Measurements from ENCODE around the gene ARL2.

Gene ARL2

GRCh38 chr11:65058419-65059054, 44.6 kb downstream of the ARL2 start, which contains the start of gene NAALADL1:
TSS of gene NAALADL1 (minus strand) at chr11:65058553. CDS start at chr11:65058521, 32 bp downstream.
- H3K9ac ChIP-seq = no peak within 1 kb of the TSS
- no peak within 1 kb of the TSS for H3K27ac ChIP-seq
- no peaks in the 10 kb centered on the region for H3K9me3 ChIP-seq (replicated peaks in 1 of 11)
- TF ChIP-seq Cebpa-rat (IDR thresholded peaks at IDR 0.05) = no peak
- H3K4me1 ChIP-seq = peaks cover 24 to 48% (median 36%) of the 10 kb centered on the region in 10 experiments
- H3K4me3 ChIP-seq = no peak within 1 kb of the TSS
- no peak within 1 kb of the TSS; a peak in 1 of 22 replicates for H3K4me2 ChIP-seq
- no peaks in the 10 kb centered on the region for H3K36me3 ChIP-seq
- no peaks in the 10 kb centered on the region for H3K27me3 ChIP-seq
- H4K20me1 ChIP-seq = peaks cover 0 to under 1% (median 0%) of the 10 kb centered on the region in 11 experiments; a peak in 1 of 22 replicates

GRCh38 chr11:65059523-65059922, 45.6 kb downstream of the ARL2 start:
- Histone ChIP-seq H3K9me3 (replicated peaks in 1 of 11) (no peaks in the 10 kb centered on the region), H3K9ac (no peak overlapping the region), H3K27ac (no peak overlapping the region), H3K4me3 (no peak overlapping the region), H3K4me1 (peaks cover 18 to 42% (median 30%) of the 10 kb centered on the region in 10 experiments; a peak in 19 of 20 replicates), H3K4me2 (peak overlapping the region in 5 of 11 experiments; percentile 15 to 52 (median 35); a peak in 7 of 22 replicates), H3K27me3 (no peaks in the 10 kb centered on the region), H3K36me3 (no peaks in the 10 kb centered on the region), H4K20me1 (no peaks in the 10 kb centered on the region; a peak in 1 of 22 replicates)
- TF ChIP-seq Cebpa-rat (IDR thresholded peaks at IDR 0.05) = no peak

- Histone ChIP-seq H3K36me3 (no peaks in the 10 kb centered on the region), H3K27me3 (no peaks in the 10 kb centered on the region), H3K4me2 (peak overlapping the region in 8 of 11 experiments; percentile 7 to 52 (median 34); a peak in 12 of 22 replicates), H3K27ac (no peak overlapping the region), H3K9me3 (replicated peaks in 1 of 11) (no peaks in the 10 kb centered on the region), H3K4me3 (no peak overlapping the region), H3K4me1 (peaks cover 18 to 46% (median 30%) of the 10 kb centered on the region in 10 experiments), H3K9ac (no peak overlapping the region), H4K20me1 (no peaks in the 10 kb centered on the region; a peak in 1 of 22 replicates)
- no peak for TF ChIP-seq Cebpa-rat (IDR thresholded peaks at IDR 0.05)
These were observed 46.2 kb downstream of the ARL2 start for GRCh38 chr11:65059959-65060824.

- Histone ChIP-seq H3K9ac (no peak overlapping the region), H3K27me3 (no peaks in the 10 kb centered on the region), H4K20me1 (no peaks in the 10 kb centered on the region; a peak in 1 of 22 replicates), H3K4me1 (peaks cover 18 to 46% (median 30%) of the 10 kb centered on the region in 10 experiments), H3K4me2 (peak overlapping the region; percentile 18 to 55 (median 34); a peak in 16 of 22 replicates), H3K36me3 (no peaks in the 10 kb centered on the region), H3K9me3 (replicated peaks in 1 of 11) (no peaks in the 10 kb centered on the region), H3K4me3 (no peak overlapping the region), H3K27ac (no peak overlapping the region)
- no peak for TF ChIP-seq Cebpa-rat (IDR thresholded peaks at IDR 0.05)
These were observed 47.0 kb downstream of the ARL2 start for GRCh38 chr11:65060913-65061408.

GRCh38 chr11:65063532-65063931, 49.6 kb downstream of the ARL2 start:
- Histone ChIP-seq H3K4me3 (no peak overlapping the region), H3K27me3 (no peaks in the 10 kb centered on the region), H3K4me2 (no peak overlapping the region), H3K36me3 (no peaks in the 10 kb centered on the region), H3K9ac (no peak overlapping the region), H3K27ac (no peak overlapping the region), H4K20me1 (no peaks in the 10 kb centered on the region; a peak in 1 of 22 replicates), H3K4me1 (peaks cover 18 to 46% (median 32%) of the 10 kb centered on the region in 10 experiments), H3K9me3 (replicated peaks in 1 of 11) (no peaks in the 10 kb centered on the region)
- no peak for TF ChIP-seq Cebpa-rat (IDR thresholded peaks at IDR 0.05)

- TF ChIP-seq Cebpa-rat (IDR thresholded peaks at IDR 0.05) = no peak
- Histone ChIP-seq H3K27ac (no peak overlapping the region), H4K20me1 (no peaks in the 10 kb centered on the region), H3K9me3 (replicated peaks in 1 of 11) (no peaks in the 10 kb centered on the region), H3K9ac (no peak overlapping the region; a peak in 1 of 22 replicates), H3K27me3 (no peaks in the 10 kb centered on the region), H3K4me2 (no peak overlapping the region; a peak in 1 of 22 replicates), H3K4me3 (no peak overlapping the region), H3K4me1 (peaks cover 18 to 41% (median 29%) of the 10 kb centered on the region in 10 experiments), H3K36me3 (no peaks in the 10 kb centered on the region)
These were observed 50.9 kb downstream of the ARL2 start for GRCh38 chr11:65064847-65065240.

GRCh38 chr11:65065851-65066250, 51.9 kb downstream of the ARL2 start:
- no peak overlapping the region for H3K4me2 ChIP-seq
- no peaks in the 10 kb centered on the region for H4K20me1 ChIP-seq
- no peak overlapping the region for H3K9ac ChIP-seq
- peak overlapping the region in 1 of 11 experiments; percentile 34; a peak in 2 of 22 replicates for H3K27ac ChIP-seq
- H3K36me3 ChIP-seq = no peaks in the 10 kb centered on the region
- peaks cover 12 to 31% (median 21%) of the 10 kb centered on the region in 10 experiments for H3K4me1 ChIP-seq
- no peaks in the 10 kb centered on the region for H3K27me3 ChIP-seq
- TF ChIP-seq Cebpa-rat (IDR thresholded peaks at IDR 0.05) = no peak
- no peak overlapping the region for H3K4me3 ChIP-seq
- no peaks in the 10 kb centered on the region for H3K9me3 ChIP-seq (replicated peaks in 1 of 11)

GRCh38 chr11:65066315-65066714, 52.4 kb downstream of the ARL2 start:
- Histone ChIP-seq H3K9ac (peak overlapping the region in 5 of 11 experiments; percentile 7 to 60 (median 17); a peak in 3 of 22 replicates), H3K4me1 (peaks cover 8 to 26% (median 17%) of the 10 kb centered on the region in 10 experiments), H3K27me3 (no peaks in the 10 kb centered on the region), H3K27ac (peak overlapping the region in 2 of 11 experiments; percentile 18 to 34; a peak in 4 of 22 replicates), H3K36me3 (no peaks in the 10 kb centered on the region), H3K4me3 (no peak overlapping the region), H3K9me3 (replicated peaks in 1 of 11) (no peaks in the 10 kb centered on the region), H3K4me2 (peak overlapping the region in 2 of 11 experiments; percentile 36 to 68; a peak in 8 of 22 replicates), H4K20me1 (no peaks in the 10 kb centered on the region)
- TF ChIP-seq Cebpa-rat (IDR thresholded peaks at IDR 0.05) = no peak
